22Rv1 (cell line): ENCODE data around the gene KANSL1L.

Experiments
- CTCF ChIP-seq: fragments of 450-650 bp; IDR thresholded peaks from 2 replicates; pipeline ENCODE4 v1.5.1; 2017; ENCODE audit warnings: mild to moderate bottlenecking
- ZFX ChIP-seq: fragments of 450-650 bp; IDR thresholded peaks from 2 replicates; pipeline ENCODE4 v1.6.1; 2017; ENCODE audit warnings: antibody characterized with exemption, borderline replicate concordance

DNA sequence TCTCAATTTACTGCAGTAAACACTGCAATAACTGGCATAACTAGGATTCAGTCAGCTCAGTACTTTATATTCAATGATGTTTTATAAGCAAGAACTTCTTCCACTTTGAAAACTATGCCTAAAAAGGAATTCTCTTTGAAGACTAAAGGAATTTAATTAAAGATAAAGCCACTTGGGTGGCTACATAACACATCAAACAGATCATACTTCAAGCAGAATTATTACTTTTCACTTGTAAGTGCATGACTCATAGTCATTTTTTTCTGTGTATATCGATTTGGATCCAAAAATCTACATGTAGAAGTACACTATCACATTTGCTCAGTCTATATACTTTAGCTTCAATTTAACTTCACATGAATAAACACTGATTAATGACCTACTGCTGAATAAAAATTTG lies 4.0 kb downstream of the KANSL1L start:
- TF ChIP-seq CTCF (no peak), ZFX (no peak)
